ENCODE measurements around the gene RELL1.

GRCh38 chr4:37588150-37588549, 98.0 kb downstream of the RELL1 start:
- TF ChIP-seq POLR2A (IDR thresholded peaks at IDR 0.05; ENCODE audit: low read depth, low read length) (no peak), POLR2AphosphoS5 (IDR thresholded peaks at IDR 0.05; ENCODE audit: low read depth, low read length) (no peak), TAF1 (IDR thresholded peaks at IDR 0.05; ENCODE audit: low read depth, low read length) (no peak)
